Heart left ventricle (tissue), 16 donors: ENCODE data around the gene ERFE. TPM values are rescaled to one million over a fixed set of nuclear protein-coding genes. Genes with fewer than 3 reads are reported as not detected.
A peak's percentile ranks its signal among the peaks of the same experiment; 100 is the strongest.

Experiments used
- ATAC-seq, 4 donors: fragments of 200-7000 bp; cut with Tn5 transposase; one replicate each; pipeline ENCODE4 v1.9.1; 2020 to 2022; ENCODE audit warnings: moderate library complexity in 4 of 4, mild to moderate bottlenecking in 3 of 4, moderate number of reproducible peaks in 1 of 4
- DNase-seq, 5 donors: peaks; one replicate each; pipeline ENCODE4 v3.0.0-alpha.2; 2020
- H3K27ac ChIP-seq, 12 donors: fragments of 200-600 bp; sonication (generic) in 4 of 12; one replicate each; pipeline versions ENCODE4 v1.5.0 to v1.8.0; 2016 to 2022; ENCODE audit warnings: mild to moderate bottlenecking in 2 of 12
- H3K27me3 ChIP-seq, 9 donors: fragments of 200-600 bp; sonication (generic) in 2 of 9; one replicate each; pipeline versions ENCODE4 v1.5.1 to v1.8.0; 2016 to 2022; ENCODE audit warnings: mild to moderate bottlenecking in 3 of 9
- H3K36me3 ChIP-seq, 9 donors: fragments of 200-600 bp; sonication (generic) in 2 of 9; one replicate each; pipeline versions ENCODE4 v1.5.0 to v1.8.0; 2018 to 2022; ENCODE audit warnings: mild to moderate bottlenecking in 2 of 9
- H3K4me1 ChIP-seq, 12 donors: fragments of 200-600 bp; sonication (generic) in 4 of 12; one replicate each; pipeline versions ENCODE4 v1.5.0 to v1.8.0; 2016 to 2022; ENCODE audit warnings: mild to moderate bottlenecking in 3 of 12
- H3K4me3 ChIP-seq, 12 donors: fragments of 200-600 bp; sonication (generic) in 4 of 12; one replicate each; pipeline versions ENCODE4 v1.5.0 to v1.8.0; 2017 to 2022; ENCODE audit warnings: mild to moderate bottlenecking in 9 of 12, moderate library complexity in 4 of 12
- H3K9me3 ChIP-seq, 12 donors: fragments of 200-600 bp; sonication (generic) in 4 of 12; one replicate each; pipeline versions ENCODE4 v1.5.0 to v1.8.0; 2016 to 2022; ENCODE audit warnings: mild to moderate bottlenecking in 1 of 12
- CTCF ChIP-seq, 12 donors: fragments of 200-600 bp; sonication (generic) in 4 of 12; IDR thresholded peaks; one replicate each; pipeline versions ENCODE4 v1.5.0 to v1.8.0; 2018 to 2022; ENCODE audit warnings: antibody characterized with exemption in 12 of 12, mild to moderate bottlenecking in 5 of 12
- POLR2A ChIP-seq, 2 donors: fragments of 450-650 bp; IDR thresholded peaks; one replicate each; pipeline ENCODE4 v1.6.1; 2017; ENCODE audit warnings: antibody characterized with exemption in 2 of 2, mild to moderate bottlenecking in 2 of 2, moderate library complexity in 2 of 2
- WGBS, 4 donors: extraction: QIAGEN DNeasy Blood & Tissue Kit in 2 of 4; methylation state at CpG; one replicate each; pipeline versions ENCODE4 v1.1.5 to v1.1.7; 2013 to 2018; 5-methylcytosine and 5-hydroxymethylcytosine counted together
- intact Hi-C, 10 donors: fragments of 100-400 bp; cut with DNase I; formaldehyde crosslinking; loops; one replicate each; pipeline versions ENCODE4 v1.11.1 to v1.14.2; 2022
- polyA plus RNA-seq, 2 donors: library from polyadenylated mRNA; stranded (reverse); fragments of 200-250 nt; gene quantifications; one replicate each; pipeline ENCODE4 v1.2.3, GENCODE V29; 2013
- total RNA-seq, 9 donors: library from RNA; depleted of rRNA in 2 of 9; stranded (reverse); fragments of >200 nt in 2 of 9; fragmentation: NEBNext Ultra II Directional in 3 of 9; extraction: Animal tissue kit (Norgen Biotek cat#: 25700) in 3 of 9; gene quantifications; one replicate each; pipeline versions ENCODE4 v1.1.0 to v1.2.4, GENCODE V29; 2016 to 2023
- donor health status: ischemic (EF 13 %, LVEDD 7.1; RV severe dilation, severe dysfunction).
- donor health status: healthy with polysubstance abuse.
- donor health status: DM: no; HTN: yes; CAD: no.
- donor health status: DM: no; HTN: no; CAD: no.
- donor health status: ischemic (EF 25% LVEDD 6.9; RV normal size, moderate dysfunction).
- donor health status: ischemic (EF 25% LVEDD 5.7; RV mildly dilated, moderate dysfunction).
- donor health status: healthy.
- donor health status: DM: yes; HTN: yes; CAD: no.
- donor health status: ischemic (EF 35%, LVEDD 5.7; RV mildly dilated, moderate dysfunction).
- donor health status: nonischemic (EF 11% LVEDD 7.7; RV severe dilation, severe dysfunction).
- donor health status: DM: yes; HTN: yes; CAD: no.
- donor health status: PGD.
- donor health status: ischemic (EF 29% LVEDD 5.4; RV normal size, mild dysfunction).
- donor health status: nonischemic (EF 23%, LVEDD 6.1; RV moderate dilation, normal function).

The ERFE gene
- total and polyA plus RNA-seq, 11 donors: 0.08 to 1.8 (median 0.48) TPM; not detected in 3

DNA sequence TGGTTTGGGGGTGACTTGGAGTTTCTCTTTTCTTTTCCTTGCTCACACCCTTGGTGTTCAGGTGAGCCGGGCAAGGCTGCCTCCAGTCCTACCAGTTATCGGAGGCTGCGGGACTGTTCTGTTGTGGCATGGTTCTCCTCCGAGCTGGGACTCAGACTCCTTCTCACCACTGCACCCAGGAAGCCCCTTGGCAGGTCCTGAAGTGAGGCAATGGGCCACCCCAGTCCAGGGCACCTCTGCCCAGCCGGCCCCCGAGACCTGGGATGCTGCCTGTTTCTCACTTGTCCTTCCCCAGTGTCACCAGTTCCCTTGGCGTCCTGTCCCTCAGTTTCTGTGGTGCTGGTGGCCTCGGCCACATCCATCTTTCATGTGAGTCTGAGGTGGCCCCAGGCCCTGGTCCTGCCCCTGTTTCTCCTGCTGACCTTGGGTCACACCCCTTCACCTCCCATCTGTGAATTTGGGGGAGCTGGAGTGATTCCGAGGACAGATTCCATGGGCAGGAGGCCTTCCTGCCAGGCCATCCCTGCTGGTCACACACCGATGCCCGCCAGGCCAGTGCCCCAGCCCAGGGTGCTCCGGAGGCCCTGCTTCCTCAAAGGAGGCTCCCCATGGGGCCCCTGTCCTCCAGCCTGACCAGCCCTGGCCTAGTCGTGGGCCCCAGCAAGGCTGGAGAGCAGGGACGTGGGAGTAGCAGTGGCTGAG lies 26.9 kb upstream of the ERFE start:
- Histone ChIP-seq H3K36me3 (no peaks in the 10 kb centered on the region), H3K4me3 (no peak overlapping the region), H3K4me1 (peaks cover 0 to 16% (median 1%) of the 10 kb centered on the region in 12 donors), H3K27ac (no peak overlapping the region), H3K27me3 (no peaks in the 10 kb centered on the region), H3K9me3 (no peaks in the 10 kb centered on the region)
- WGBS, 4 donors: 87 to 93% (median 89%) methylated on average over 12 to 14 of the region's 14 CpGs
- intact Hi-C loops: no loop called here
- peak in 3 of 5 donors; percentile 8 to 40 (median 19) for DNase-seq
- no peak for ATAC-seq
- TF ChIP-seq CTCF (IDR thresholded peaks at IDR 0.05): no peak
- TF ChIP-seq POLR2A (IDR thresholded peaks at IDR 0.05): no peak

- no peaks in the 10 kb centered on the region for H3K9me3 ChIP-seq
- no peak for TF ChIP-seq POLR2A (IDR thresholded peaks at IDR 0.05)
- TF ChIP-seq CTCF (IDR thresholded peaks at IDR 0.05): no peak
- peaks cover 0 to 15% (median 4%) of the 10 kb centered on the region in 12 donors for H3K4me1 ChIP-seq
- no peaks in the 10 kb centered on the region for H3K36me3 ChIP-seq
- 77 to 90% (median 85%) methylated on average over 18 to 23 of the region's 23 CpGs for WGBS, 4 donors
- H3K27ac ChIP-seq: no peak overlapping the region
- ATAC-seq: no peak
- no peaks in the 10 kb centered on the region for H3K27me3 ChIP-seq
- intact Hi-C loops: no loop called here
- peak in 3 of 5 donors; percentile 18 to 48 (median 19) for DNase-seq
- H3K4me3 ChIP-seq: no peak overlapping the region
These were observed 26.0 kb upstream of the ERFE start for GRCh38 chr2:238132463-238133450.

DNA sequence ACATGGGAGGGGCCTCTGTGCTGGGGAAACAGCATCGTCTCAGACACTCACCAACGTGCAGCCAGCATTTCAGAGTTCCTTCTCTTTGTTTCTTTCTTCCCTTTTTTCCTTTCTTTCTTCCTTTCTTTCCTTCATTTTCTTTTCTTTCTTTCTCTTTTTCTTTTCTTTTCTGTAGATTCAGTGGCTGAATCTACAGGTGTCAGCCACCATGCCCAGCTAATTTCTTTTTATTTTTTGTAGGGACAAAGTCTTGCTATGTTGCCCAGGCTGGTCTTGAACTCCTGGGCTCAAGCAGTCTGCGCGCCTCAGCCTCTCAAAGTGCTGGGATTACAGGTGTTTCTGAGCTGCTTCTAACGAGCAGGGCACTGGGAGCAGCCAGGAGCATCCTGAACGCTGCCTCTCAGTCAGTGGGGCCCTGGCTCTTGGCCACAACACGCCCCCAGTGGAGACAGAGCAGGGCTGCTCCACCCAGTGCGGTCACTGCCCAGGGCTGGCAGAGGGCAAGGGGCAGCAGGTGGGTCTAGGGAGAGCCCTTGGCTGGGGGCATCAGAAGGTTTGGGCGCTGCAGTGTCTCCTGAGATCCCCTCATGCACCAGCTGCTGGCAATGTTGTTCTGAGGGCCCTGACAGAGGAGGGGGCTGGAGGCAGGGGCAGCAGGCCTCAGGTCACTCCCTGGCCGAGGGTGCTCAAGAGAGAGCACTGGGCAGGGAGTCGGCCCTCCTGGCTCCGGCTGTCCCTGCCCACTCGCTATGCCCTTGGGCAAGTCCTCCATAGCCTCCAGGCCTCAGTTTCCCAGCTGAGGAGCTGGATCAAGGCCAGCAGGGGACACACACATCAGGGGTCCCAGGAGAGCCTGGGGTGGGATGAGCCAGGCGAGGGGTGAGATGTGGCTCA lies 25.0 kb upstream of the ERFE start:
- H3K9me3 ChIP-seq: no peaks in the 10 kb centered on the region
- peaks cover 0 to 23% (median 11%) of the 10 kb centered on the region in 12 donors for H3K4me1 ChIP-seq
- no peak overlapping the region for H3K4me3 ChIP-seq
- 67 to 76% (median 71%) methylated on average over 12 to 14 of the region's 14 CpGs for WGBS, 4 donors
- peak in 3 of 5 donors; percentile 23 to 44 (median 24) for DNase-seq
- no peak overlapping the region for H3K27ac ChIP-seq
- TF ChIP-seq CTCF (IDR thresholded peaks at IDR 0.05): no peak
- no peak for TF ChIP-seq POLR2A (IDR thresholded peaks at IDR 0.05)
- intact Hi-C loops: no loop called here
- H3K27me3 ChIP-seq: no peaks in the 10 kb centered on the region
- no peak for ATAC-seq
- H3K36me3 ChIP-seq: no peaks in the 10 kb centered on the region
